Measurements from ENCODE around the gene LAMTOR4.

DNA sequence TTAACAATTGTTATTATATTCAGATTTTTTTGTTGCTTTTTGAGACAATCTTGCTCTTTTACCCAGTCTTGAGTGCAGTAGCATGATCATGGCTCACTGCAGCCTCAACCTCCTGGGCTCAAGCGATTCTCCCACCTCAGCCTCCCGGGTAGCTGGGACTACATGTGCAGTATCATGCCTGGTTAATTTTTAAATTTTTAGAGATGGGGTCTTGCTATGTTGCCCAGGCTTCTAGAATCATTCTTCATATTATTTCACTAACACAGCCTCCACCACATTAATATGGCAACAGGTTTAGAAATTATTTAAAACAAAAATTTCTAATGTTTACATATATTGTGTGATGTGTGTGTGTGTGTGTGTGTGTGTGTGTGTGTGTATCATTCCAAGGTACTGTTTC lies 1.4 kb upstream of the LAMTOR4 start:
- TF ChIP-seq, protein P1, sequence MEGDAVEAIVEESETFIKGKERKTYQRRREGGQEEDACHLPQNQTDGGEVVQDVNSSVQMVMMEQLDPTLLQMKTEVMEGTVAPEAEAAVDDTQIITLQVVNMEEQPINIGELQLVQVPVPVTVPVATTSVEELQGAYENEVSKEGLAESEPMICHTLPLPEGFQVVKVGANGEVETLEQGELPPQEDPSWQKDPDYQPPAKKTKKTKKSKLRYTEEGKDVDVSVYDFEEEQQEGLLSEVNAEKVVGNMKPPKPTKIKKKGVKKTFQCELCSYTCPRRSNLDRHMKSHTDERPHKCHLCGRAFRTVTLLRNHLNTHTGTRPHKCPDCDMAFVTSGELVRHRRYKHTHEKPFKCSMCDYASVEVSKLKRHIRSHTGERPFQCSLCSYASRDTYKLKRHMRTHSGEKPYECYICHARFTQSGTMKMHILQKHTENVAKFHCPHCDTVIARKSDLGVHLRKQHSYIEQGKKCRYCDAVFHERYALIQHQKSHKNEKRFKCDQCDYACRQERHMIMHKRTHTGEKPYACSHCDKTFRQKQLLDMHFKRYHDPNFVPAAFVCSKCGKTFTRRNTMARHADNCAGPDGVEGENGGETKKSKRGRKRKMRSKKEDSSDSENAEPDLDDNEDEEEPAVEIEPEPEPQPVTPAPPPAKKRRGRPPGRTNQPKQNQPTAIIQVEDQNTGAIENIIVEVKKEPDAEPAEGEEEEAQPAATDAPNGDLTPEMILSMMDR (IDR thresholded peaks at IDR 0.05; ENCODE audit: insufficient read depth, low read depth, low read length), result no peak
- TF ChIP-seq EZH2 (IDR thresholded peaks at IDR 0.05; ENCODE audit: insufficient read depth, low read length), result no peak
